HG03457 (cell line): ENCODE data around the gene FGFRL1.

Experiments
- ATAC-seq: cut with Tn5 transposase; IDR thresholded peaks from one replicate; pipeline ENCODE4 v1.9.1; 2021; ENCODE audit warnings: moderate number of reproducible peaks; ENCODE audit not compliant: unreplicated experiment

FGFRL1 gene

DNA sequence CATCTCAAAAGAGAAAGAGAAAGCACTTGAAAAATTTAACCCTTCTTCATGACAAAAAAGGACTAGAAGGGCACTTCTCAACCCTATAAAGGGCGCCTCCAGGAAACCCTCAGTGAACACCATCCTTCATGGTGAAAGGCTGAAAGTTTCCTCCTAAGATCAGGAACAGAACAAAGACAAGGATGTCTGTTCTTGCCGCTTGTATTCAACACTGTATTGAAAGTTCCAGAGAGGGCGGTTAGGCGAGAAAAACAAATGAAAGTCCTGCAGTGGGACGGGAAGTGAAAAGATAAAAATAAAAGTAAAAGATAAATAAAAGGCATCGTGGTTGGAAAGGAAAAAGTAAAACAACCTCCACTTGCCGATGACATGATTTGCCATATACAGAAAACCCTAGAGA, 51.0 kb downstream of the FGFRL1 start:
- ATAC-seq: no peak

DNA sequence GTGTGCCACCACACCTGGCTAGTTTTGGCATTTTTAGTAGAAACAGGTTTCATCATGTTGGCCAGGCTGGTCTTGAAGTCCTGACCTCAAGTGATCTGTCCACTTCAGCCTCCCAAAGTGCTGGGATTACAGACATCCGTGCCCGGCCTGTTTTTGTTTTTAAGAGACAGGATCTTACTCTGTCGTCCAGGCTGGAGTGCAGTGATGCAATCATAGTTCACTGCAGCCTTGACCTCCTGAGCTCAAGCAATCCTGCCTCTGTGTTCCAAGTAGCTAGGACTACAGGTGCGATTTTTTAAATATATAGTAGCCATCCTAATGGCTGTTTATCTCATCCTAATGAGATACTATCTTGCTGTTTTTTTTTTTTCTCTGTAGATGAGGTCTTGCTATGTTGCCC, 54.3 kb downstream of the FGFRL1 start:
- no peak for ATAC-seq

DNA sequence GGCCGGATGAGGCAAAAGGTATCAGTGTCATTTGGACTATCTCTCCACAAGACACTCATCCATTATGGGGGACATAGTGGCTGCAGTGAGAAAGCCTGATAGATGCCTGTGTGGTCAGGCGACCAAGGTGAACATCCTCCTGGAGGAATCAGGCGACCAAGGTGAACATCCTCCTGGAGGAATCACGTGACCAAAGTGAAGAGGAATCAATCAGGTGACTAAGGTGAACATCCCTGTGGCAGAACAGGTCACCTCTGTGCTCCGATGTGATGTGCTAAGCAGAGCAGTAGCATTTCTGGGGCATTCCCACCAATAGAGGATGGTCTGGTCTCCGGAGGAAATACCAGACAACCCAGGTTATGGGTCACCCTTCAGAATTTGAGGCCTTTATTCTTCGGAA, 58.0 kb downstream of the FGFRL1 start:
- no peak for ATAC-seq

DNA sequence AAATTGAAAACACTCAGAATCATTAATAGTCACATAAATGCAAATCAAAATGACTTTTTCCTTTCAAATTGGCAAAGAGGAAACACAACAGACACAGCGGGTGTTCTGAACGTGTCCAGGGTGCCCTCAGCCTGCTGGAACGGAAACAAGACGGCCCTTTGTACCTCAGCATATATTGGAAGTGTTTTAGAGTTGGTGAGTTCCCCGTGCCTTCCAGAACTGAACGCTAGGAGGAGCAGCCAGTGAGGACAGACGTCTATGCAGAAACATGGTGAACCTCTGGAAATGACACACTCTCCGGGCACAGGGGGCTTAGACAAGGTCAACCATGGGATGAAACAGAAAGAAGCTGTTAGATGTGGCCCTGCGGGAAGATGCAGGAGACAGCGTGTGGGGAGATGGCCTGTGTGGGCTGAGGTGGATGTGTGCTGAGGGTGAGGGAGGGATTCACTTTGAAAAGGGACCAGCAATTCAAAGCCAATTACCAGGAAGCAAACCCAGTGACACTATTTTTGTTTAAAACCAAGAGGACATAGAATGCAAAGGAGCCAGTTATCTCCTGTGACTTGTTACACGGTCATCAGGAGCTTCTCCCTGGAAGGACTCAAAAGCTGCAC, 61.5 kb downstream of the FGFRL1 start:
- ATAC-seq: no peak

DNA sequence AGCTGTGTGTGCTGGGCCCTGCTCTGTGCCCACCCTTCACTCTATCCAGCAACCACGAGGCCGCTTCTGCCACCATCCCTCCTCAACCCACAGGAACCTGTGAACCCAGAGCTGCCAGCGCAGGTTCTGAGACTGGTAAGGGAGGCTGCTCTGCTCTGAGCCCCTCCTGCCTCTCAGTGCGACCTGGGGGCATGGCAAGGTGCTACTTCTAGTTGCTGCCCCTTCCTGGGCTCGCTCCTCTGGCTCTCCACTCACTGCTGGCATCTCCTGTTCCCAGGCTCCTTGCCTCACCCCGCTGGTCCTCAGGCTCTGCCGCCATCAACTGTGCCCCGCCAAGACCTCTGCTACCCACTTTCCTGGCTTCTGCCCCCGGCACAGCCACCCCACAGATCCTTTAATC, 62.7 kb downstream of the FGFRL1 start:
- no peak for ATAC-seq

DNA sequence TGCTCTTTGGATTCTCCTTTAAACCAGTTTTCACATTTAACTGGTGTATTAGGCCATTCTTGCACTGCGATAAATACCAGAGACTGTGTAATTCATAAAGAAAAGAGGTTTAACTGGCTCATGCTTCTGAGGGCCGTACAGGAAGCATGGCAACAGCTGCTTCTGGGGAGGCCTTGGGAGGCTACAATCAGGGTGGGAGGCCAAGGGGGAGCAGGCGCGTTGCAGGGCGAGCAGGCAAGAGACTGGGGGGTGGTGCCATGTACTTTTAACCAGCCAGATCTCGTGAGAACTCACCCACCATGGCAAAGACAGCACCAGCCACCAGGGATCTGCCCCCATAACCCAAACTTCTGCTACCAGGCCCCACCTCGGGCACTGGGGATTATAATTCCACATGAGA, 63.8 kb downstream of the FGFRL1 start:
- no peak for ATAC-seq

DNA sequence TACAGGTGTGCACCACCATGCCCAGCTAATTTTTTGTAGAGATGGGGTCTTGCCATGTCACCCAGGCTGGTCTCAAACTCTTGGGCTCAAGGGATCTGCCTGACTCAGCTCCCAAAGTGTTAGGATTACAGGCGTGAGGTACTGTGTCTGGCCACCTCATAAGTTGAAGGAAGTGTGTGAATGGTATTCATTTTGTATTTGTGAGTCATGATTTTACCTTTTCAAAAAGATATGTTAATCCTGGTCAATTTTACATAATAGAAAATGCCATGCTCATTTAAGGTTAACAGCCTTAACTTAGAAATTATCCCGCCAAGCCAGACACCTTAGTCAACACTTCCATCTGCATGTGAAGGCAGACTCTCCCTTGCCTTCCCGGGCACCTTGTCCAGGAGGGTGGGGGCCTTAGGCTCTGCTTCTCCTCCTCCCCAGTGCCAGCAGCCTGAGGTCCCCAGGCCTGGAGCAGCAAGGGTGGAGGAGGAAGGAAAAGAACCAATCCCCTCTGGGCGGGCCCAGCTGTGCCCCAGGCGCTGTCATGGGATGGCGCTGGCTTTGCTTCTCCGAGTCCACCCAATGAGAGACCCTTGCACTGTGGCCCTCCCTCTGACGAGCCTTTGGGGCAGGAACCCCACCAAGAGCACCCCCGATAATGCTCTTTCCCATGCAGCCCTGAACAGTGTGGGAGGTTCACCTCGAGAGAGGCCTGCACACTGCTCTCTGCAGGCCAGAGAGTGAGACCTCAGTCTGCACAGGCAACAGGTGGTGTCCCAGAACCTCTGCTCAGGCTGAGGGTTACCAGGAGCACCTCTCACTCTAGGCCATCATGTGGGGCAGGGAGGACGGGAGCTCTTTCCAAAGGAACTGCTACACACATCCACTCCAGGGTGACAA, 64.6 kb downstream of the FGFRL1 start:
- no peak for ATAC-seq
